ENCODE measurements around the gene SELENOO.

Gene SELENOO

GRCh38 chr22:50258361-50259292 is 57.8 kb downstream of the SELENOO start:
- no peak for DNase-seq (ENCODE audit: low read depth, low spot score)
- Histone ChIP-seq H3K27ac (ENCODE audit: low read length) (no peak overlapping the region), H3K27me3 (ENCODE audit: control insufficient read depth, insufficient read depth, low read length) (peaks cover 4% of the 10 kb centered on the region), H3K4me1 (ENCODE audit: control insufficient read depth, insufficient read depth, low read length) (peaks cover 11% of the 10 kb centered on the region), H3K9me3 (ENCODE audit: control insufficient read depth, insufficient read depth, low read length) (no peaks in the 10 kb centered on the region), H3K36me3 (ENCODE audit: control insufficient read depth, insufficient read depth, low read length) (peaks cover 4% of the 10 kb centered on the region; the same call in 1 of the 2 replicates), H3K4me3 (ENCODE audit: low read length) (no peak overlapping the region)
- no CpG with 5 or more reads among the region's 24 CpGs for WGBS (ENCODE audit: insufficient coverage, insufficient read length)

GRCh38 chr22:50259302-50259701 is 58.5 kb downstream of the SELENOO start:
- Histone ChIP-seq H3K27me3 (ENCODE audit: control insufficient read depth, insufficient read depth, low read length) (peaks cover 4% of the 10 kb centered on the region), H3K4me3 (ENCODE audit: low read length) (no peak overlapping the region), H3K27ac (ENCODE audit: low read length) (no peak overlapping the region), H3K4me1 (ENCODE audit: control insufficient read depth, insufficient read depth, low read length) (peaks cover 11% of the 10 kb centered on the region), H3K9me3 (ENCODE audit: control insufficient read depth, insufficient read depth, low read length) (no peaks in the 10 kb centered on the region), H3K36me3 (ENCODE audit: control insufficient read depth, insufficient read depth, low read length) (peaks cover 4% of the 10 kb centered on the region; the same call in 1 of the 2 replicates)
- whole genome bisulfite sequencing (ENCODE audit: insufficient coverage, insufficient read length) = no CpG with 5 or more reads among the region's 15 CpGs
- DNase-seq (ENCODE audit: low read depth, low spot score) = no peak

DNA sequence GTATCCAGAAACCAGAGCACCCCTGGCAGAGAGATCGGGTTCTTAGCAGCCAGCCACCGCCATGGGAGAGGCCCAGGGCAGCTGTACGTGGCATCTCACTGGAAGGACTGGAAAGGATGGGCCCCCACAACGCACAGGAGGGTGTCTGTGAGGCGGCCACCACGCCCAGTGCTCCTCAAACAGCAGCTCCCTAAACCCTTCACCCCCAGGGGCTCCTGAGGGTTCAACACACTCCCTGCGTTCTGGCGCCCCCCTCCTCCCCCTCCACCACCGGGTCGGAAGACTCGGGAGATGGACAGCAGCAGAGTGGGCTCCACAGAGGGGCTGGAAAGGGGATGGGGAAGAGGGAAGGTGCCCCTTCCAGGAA is 59.6 kb downstream of the SELENOO start:
- Histone ChIP-seq H3K36me3 (ENCODE audit: control insufficient read depth, insufficient read depth, low read length) (peaks cover 4% of the 10 kb centered on the region; the same call in 1 of the 2 replicates), H3K9me3 (ENCODE audit: control insufficient read depth, insufficient read depth, low read length) (no peaks in the 10 kb centered on the region), H3K4me3 (ENCODE audit: low read length) (peak overlapping the region; percentile 71; the same call in 1 of the 2 replicates), H3K4me1 (ENCODE audit: control insufficient read depth, insufficient read depth, low read length) (peaks cover 11% of the 10 kb centered on the region), H3K27ac (ENCODE audit: low read length) (no peak overlapping the region), H3K27me3 (ENCODE audit: control insufficient read depth, insufficient read depth, low read length) (peaks cover 4% of the 10 kb centered on the region)
- DNase-seq (ENCODE audit: low read depth, low spot score) = no peak
- WGBS (ENCODE audit: insufficient coverage, insufficient read length) = no CpG with 5 or more reads among the region's 11 CpGs

DNA sequence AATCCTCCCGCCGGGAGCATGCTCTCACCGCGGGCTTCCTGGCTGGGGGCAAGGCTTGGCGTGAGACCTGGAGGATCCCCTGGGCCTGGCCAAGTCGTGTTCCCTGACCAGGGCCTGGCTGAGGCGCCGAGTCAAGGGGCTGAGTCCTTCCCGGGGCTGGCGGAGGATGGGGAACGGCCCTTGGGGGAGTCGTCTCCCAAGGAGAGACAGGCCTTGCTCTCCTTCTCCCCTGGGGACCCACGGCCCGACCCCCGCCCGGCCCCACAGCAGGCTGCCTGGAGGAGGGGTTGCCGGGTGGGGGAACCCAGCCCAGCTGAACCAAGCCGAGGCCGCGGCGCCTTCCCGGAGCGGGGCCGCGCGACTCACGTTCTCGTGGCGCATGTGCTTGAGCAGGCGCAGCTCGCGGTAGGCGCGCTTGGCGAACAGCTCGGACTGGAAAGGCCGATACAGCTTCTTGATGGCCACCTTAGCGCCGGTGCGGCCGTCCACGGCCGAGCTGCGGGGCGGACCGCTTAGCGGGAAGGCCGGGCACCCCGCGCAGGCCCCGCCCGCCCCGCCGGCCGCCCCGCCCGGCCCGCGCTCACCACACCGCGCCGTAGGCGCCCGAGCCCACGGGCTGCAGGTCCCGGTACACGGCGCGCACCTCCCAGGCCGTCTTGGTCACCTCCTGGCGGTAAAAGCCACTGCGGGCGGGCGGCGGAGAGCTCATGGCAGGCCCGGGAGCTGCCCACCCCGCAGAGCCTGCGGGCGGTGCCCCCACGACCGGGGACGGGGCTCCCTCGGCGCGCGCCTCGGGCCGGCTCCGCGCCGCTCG is 60.2 kb downstream of the SELENOO start:
- Histone ChIP-seq H3K4me3 (ENCODE audit: low read length) (peak overlapping the region; percentile 71; the same call in 1 of the 2 replicates), H3K9me3 (ENCODE audit: control insufficient read depth, insufficient read depth, low read length) (no peaks in the 10 kb centered on the region), H3K27ac (ENCODE audit: low read length) (no peak overlapping the region), H3K27me3 (ENCODE audit: control insufficient read depth, insufficient read depth, low read length) (peaks cover 4% of the 10 kb centered on the region), H3K36me3 (ENCODE audit: control insufficient read depth, insufficient read depth, low read length) (peaks cover 4% of the 10 kb centered on the region; the same call in 1 of the 2 replicates), H3K4me1 (ENCODE audit: control insufficient read depth, insufficient read depth, low read length) (peaks cover 11% of the 10 kb centered on the region)
- no peak for DNase-seq (ENCODE audit: low read depth, low spot score)
- no CpG with 5 or more reads among the region's 92 CpGs for WGBS (ENCODE audit: insufficient coverage, insufficient read length)

DNA sequence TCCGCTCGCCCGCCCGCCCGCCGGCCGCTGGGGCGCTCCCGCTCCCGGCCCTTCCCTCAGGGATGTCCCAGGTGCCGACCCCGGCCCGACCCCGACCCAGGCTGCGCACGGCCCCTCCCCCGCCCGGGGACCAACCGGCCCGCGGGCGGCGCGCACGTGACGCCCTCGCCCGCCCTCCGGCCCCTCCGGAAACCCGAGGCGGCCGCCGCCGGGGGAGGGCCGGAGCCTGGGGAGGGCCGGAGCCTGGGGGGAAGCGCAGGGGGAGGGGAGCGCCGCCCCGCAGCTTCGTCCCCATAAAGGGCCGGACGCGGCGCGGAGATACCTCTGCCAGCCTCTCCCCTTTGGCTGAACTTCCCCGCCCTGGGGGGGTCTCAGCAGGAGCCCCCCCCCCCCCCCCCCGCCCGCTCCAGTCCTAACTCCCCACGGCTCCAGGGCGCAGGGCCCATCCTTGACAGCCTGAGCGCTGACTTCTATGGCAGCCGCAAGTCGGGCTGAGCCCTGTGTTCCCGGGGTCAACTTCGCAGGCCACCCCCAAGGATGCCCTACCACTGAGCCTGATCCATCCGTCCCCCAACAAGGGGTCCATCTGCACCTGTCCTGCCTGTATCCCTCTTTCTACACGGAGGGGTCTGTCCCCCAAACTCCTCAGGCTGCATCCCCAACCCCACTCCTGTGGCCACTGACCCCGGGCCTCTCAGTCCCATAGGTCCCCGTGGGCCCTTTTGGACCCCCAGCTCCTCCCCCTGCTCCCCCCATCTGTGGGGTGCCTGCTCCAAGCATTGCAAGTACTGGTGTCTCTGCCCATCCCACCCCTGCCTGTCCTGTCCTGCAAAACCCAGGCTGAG is 61.0 kb downstream of the SELENOO start, which contains the start of gene MAPK12:
Gene MAPK12, minus strand, starts transcription at position 69 of the 845 bp plus-strand sequence. CDS start 174 bp downstream, outside the sequence.
- H3K9me3 ChIP-seq (ENCODE audit: control insufficient read depth, insufficient read depth, low read length) = no peaks in the 10 kb centered on the region
- H3K27me3 ChIP-seq (ENCODE audit: control insufficient read depth, insufficient read depth, low read length) = peaks cover 4% of the 10 kb centered on the region
- no CpG with 5 or more reads among the region's 61 CpGs for WGBS (ENCODE audit: insufficient coverage, insufficient read length)
- H3K27ac ChIP-seq (ENCODE audit: low read length) = no peak within 1 kb of the TSS
- peak within 1 kb of the TSS; percentile 71; the same call in 1 of the 2 replicates for H3K4me3 ChIP-seq (ENCODE audit: low read length)
- DNase-seq (ENCODE audit: low read depth, low spot score) = no peak
- H3K36me3 ChIP-seq (ENCODE audit: control insufficient read depth, insufficient read depth, low read length) = 0 out of 2 replicates have a peak, but pooled peaks cover 4% of the 10 kb centered on the region
- peaks cover 11% of the 10 kb centered on the region for H3K4me1 ChIP-seq (ENCODE audit: control insufficient read depth, insufficient read depth, low read length)

DNA sequence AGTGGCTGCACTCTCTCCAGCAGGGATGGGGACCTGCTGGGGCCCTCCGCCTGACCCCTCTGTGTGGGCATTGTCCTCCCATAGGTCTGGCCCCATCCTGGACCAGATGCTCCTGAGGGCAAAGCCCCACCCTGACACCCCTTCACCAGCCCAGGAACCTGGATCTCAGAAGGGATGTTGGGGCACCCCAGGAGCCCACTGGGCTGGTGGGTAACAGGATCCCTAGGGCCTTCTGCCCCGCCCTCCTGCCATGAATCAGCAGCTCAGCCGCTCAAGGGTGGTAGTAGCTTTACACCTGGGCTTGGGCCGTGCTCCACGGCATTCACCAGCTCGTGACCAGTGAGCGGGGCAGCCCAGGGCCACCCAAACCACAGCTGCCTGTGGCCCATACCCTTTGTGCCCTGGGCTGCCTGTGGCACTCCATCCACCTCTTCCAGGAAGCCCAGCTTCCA is 61.7 kb downstream of the SELENOO start:
- H3K27me3 ChIP-seq (ENCODE audit: control insufficient read depth, insufficient read depth, low read length) = peaks cover 4% of the 10 kb centered on the region
- no peak overlapping the region for H3K27ac ChIP-seq (ENCODE audit: low read length)
- peaks cover 14% of the 10 kb centered on the region for H3K4me1 ChIP-seq (ENCODE audit: control insufficient read depth, insufficient read depth, low read length)
- no CpG with 5 or more reads among the region's 7 CpGs for WGBS (ENCODE audit: insufficient coverage, insufficient read length)
- no peak overlapping the region for H3K4me3 ChIP-seq (ENCODE audit: low read length)
- no peak for DNase-seq (ENCODE audit: low read depth, low spot score)
- H3K9me3 ChIP-seq (ENCODE audit: control insufficient read depth, insufficient read depth, low read length) = no peaks in the 10 kb centered on the region
- H3K36me3 ChIP-seq (ENCODE audit: control insufficient read depth, insufficient read depth, low read length) = no peaks in the 10 kb centered on the region

DNA sequence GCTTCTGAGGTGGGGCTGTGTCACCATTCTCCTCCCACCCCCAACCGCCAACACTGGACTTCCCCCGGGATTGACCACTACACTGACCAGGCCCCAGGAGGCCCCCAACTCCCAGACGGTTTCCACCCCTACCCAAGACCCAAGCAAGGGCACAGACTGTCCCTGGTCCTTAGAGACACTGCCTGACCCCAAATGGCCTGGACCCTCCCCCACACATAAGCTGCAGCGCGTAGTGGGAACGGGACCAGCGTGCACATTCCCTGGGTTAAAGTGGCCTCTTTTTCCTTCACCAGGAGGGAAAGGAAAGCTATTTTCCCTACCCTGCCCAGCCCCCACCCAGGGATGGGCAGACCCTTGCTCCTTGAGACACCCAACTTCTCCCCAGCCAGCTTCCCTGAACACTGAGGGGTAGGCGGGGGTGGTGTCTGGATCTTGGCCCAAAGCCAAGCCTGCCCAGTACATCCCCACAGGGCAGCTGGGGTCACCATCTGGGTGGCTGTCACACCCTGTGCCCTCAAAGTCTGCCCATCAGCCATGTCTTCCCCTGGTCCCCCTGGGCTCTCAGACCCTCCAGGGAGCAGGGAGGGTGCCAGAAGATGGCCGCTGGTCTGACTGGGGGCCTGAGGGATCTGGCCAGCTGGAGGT is 62.3 kb downstream of the SELENOO start:
- no CpG with 5 or more reads among the region's 9 CpGs for WGBS (ENCODE audit: insufficient coverage, insufficient read length)
- Histone ChIP-seq H3K27ac (ENCODE audit: low read length) (no peak overlapping the region), H3K4me1 (ENCODE audit: control insufficient read depth, insufficient read depth, low read length) (peaks cover 14% of the 10 kb centered on the region), H3K9me3 (ENCODE audit: control insufficient read depth, insufficient read depth, low read length) (no peaks in the 10 kb centered on the region), H3K36me3 (ENCODE audit: control insufficient read depth, insufficient read depth, low read length) (no peaks in the 10 kb centered on the region), H3K27me3 (ENCODE audit: control insufficient read depth, insufficient read depth, low read length) (peaks cover 6% of the 10 kb centered on the region), H3K4me3 (ENCODE audit: low read length) (no peak overlapping the region)
- DNase-seq (ENCODE audit: low read depth, low spot score) = no peak

DNA sequence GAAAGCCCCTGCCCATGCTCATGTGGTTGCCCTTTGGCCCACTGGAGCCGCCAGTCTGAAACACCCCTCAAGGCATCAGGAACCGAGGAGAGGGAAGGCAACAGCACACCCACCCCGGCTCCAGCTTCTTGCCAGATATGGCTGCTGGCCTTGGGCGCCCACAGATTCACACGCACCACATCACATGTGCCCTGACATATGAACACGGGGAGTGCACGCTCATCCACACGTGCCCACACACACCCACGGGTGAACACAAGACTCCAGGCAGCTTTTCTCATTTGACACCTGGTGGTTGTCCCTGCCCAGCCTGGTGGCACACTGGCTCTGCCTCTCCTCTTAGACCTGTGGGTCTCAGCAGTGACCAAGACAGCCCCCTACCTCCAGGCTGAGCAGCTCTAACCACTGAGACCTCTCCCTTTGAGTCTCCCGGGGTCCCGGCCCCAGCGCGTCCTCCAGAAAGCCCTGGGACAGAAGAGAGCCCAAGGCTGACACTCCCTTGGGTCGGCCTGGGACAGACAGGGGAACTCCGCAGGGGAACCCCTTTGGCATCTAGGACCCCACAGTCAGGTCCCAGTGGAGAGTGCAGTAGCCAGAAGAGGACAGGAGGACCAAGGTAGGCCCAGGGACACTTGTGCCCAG is 63.4 kb downstream of the SELENOO start:
- Histone ChIP-seq H3K27ac (ENCODE audit: low read length) (no peak overlapping the region), H3K4me1 (ENCODE audit: control insufficient read depth, insufficient read depth, low read length) (peaks cover 14% of the 10 kb centered on the region), H3K27me3 (ENCODE audit: control insufficient read depth, insufficient read depth, low read length) (peaks cover 17% of the 10 kb centered on the region), H3K9me3 (ENCODE audit: control insufficient read depth, insufficient read depth, low read length) (no peaks in the 10 kb centered on the region), H3K4me3 (ENCODE audit: low read length) (no peak overlapping the region), H3K36me3 (ENCODE audit: control insufficient read depth, insufficient read depth, low read length) (no peaks in the 10 kb centered on the region)
- no CpG with 5 or more reads among the region's 15 CpGs for WGBS (ENCODE audit: insufficient coverage, insufficient read length)
- DNase-seq (ENCODE audit: low read depth, low spot score) = no peak

GRCh38 chr22:50264946-50265669 is 64.3 kb downstream of the SELENOO start:
- Histone ChIP-seq H3K4me3 (ENCODE audit: low read length) (no peak overlapping the region), H3K9me3 (ENCODE audit: control insufficient read depth, insufficient read depth, low read length) (no peaks in the 10 kb centered on the region), H3K4me1 (ENCODE audit: control insufficient read depth, insufficient read depth, low read length) (peaks cover 14% of the 10 kb centered on the region), H3K36me3 (ENCODE audit: control insufficient read depth, insufficient read depth, low read length) (no peaks in the 10 kb centered on the region), H3K27me3 (ENCODE audit: control insufficient read depth, insufficient read depth, low read length) (peaks cover 23% of the 10 kb centered on the region), H3K27ac (ENCODE audit: low read length) (no peak overlapping the region)
- no peak for DNase-seq (ENCODE audit: low read depth, low spot score)
- WGBS (ENCODE audit: insufficient coverage, insufficient read length) = no CpG with 5 or more reads among the region's 15 CpGs
